Measurements from ENCODE around the gene BBX.

GRCh38 chr3:107769882-107770281, 247.1 kb downstream of the BBX start:
- TF ChIP-seq, protein P1, sequence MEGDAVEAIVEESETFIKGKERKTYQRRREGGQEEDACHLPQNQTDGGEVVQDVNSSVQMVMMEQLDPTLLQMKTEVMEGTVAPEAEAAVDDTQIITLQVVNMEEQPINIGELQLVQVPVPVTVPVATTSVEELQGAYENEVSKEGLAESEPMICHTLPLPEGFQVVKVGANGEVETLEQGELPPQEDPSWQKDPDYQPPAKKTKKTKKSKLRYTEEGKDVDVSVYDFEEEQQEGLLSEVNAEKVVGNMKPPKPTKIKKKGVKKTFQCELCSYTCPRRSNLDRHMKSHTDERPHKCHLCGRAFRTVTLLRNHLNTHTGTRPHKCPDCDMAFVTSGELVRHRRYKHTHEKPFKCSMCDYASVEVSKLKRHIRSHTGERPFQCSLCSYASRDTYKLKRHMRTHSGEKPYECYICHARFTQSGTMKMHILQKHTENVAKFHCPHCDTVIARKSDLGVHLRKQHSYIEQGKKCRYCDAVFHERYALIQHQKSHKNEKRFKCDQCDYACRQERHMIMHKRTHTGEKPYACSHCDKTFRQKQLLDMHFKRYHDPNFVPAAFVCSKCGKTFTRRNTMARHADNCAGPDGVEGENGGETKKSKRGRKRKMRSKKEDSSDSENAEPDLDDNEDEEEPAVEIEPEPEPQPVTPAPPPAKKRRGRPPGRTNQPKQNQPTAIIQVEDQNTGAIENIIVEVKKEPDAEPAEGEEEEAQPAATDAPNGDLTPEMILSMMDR (IDR thresholded peaks at IDR 0.05), result no peak
- TF ChIP-seq POLR2AphosphoS5 (IDR thresholded peaks at IDR 0.05), result no peak
- TF ChIP-seq POLR2A (IDR thresholded peaks at IDR 0.05), result no peak

Data from gastroesophageal sphincter (tissue), 3 donors.